ENCODE measurements around the gene CCDC6. TPM values are rescaled to one million over a fixed set of nuclear protein-coding genes. Genes with fewer than 3 reads are reported as not detected.

CCDC6 gene
- total RNA-seq, 1 experiment from 2014 or later: 91.9 TPM

- Histone ChIP-seq H3K27me3 (ENCODE audit: insufficient read depth, low read depth) (no peaks in the 10 kb centered on the region), H2AFZ (no peak overlapping the region), H3F3A (ENCODE audit: insufficient read depth, low read depth) (no peaks in the 10 kb centered on the region), H3K36me3 (ENCODE audit: low read depth) (no peaks in the 10 kb centered on the region), H3K4me3 (no peak overlapping the region), H4K20me1 (ENCODE audit: insufficient read depth) (no peaks in the 10 kb centered on the region), H3K9me3 (ENCODE audit: insufficient read depth, low read depth) (no peaks in the 10 kb centered on the region), H3K79me2 (ENCODE audit: low read depth) (no peaks in the 10 kb centered on the region), H3K27ac (no peak overlapping the region), H3K4me1 (replicated peaks; ENCODE audit: insufficient read depth) (no peaks in the 10 kb centered on the region), H3K9me2 (ENCODE audit: insufficient read depth) (no peaks in the 10 kb centered on the region), H3K4me2 (no peak overlapping the region)
- ChIA-PET POLR2A (ENCODE audit: unreplicated experiment) (no interaction called here), CTCF (no interaction called here)
- BruUV-seq (replicated peaks): no TSS peak
- no peak for DNase-seq
- TF ChIP-seq CTCF (conservative IDR thresholded peaks at IDR 0.05) (no peak), EZH2 (IDR thresholded peaks at IDR 0.05; ENCODE audit: low read depth) (no peak)
- intact Hi-C loops (cut with micrococcal nuclease; ENCODE audit: unreplicated experiment): no loop called here
Measured at GRCh38 chr10:59741583-59741982, 164.8 kb downstream of the CCDC6 start.

GRCh38 chr10:59741048-59741447, 165.3 kb downstream of the CCDC6 start:
- TF ChIP-seq CTCF (conservative IDR thresholded peaks at IDR 0.05): no peak
- no peak for TF ChIP-seq EZH2 (IDR thresholded peaks at IDR 0.05; ENCODE audit: low read depth)
- Histone ChIP-seq H4K20me1 (ENCODE audit: insufficient read depth) (no peaks in the 10 kb centered on the region), H3K4me1 (replicated peaks; ENCODE audit: insufficient read depth) (no peaks in the 10 kb centered on the region), H2AFZ (no peak overlapping the region), H3K79me2 (ENCODE audit: low read depth) (no peaks in the 10 kb centered on the region), H3K36me3 (ENCODE audit: low read depth) (no peaks in the 10 kb centered on the region), H3K4me3 (no peak overlapping the region), H3K27me3 (ENCODE audit: insufficient read depth, low read depth) (no peaks in the 10 kb centered on the region), H3K4me2 (no peak overlapping the region), H3K9me2 (ENCODE audit: insufficient read depth) (no peaks in the 10 kb centered on the region), H3F3A (ENCODE audit: insufficient read depth, low read depth) (no peaks in the 10 kb centered on the region), H3K9me3 (ENCODE audit: insufficient read depth, low read depth) (no peaks in the 10 kb centered on the region), H3K27ac (no peak overlapping the region)
- POLR2A ChIA-PET (ENCODE audit: unreplicated experiment): no interaction called here
- CTCF ChIA-PET: no interaction called here
- DNase-seq: no peak
- intact Hi-C loops (cut with micrococcal nuclease; ENCODE audit: unreplicated experiment): no loop called here
- BruUV-seq (replicated peaks): no TSS peak

Other genes with a start within 250 kb of the CCDC6 start
- gene SLC16A9, start 196.7 kb downstream of the CCDC6 start, total RNA-seq (2021): not detected in 2 replicates
- gene MRLN, start 153.1 kb downstream of the CCDC6 start, total RNA-seq (2021): not detected in 2 replicates